HL-60 (cell line): Measurements from ENCODE around the gene BRAT1.

Source experiments
- CTCF ChIP-seq: IDR thresholded peaks from one replicate; pipeline ENCODE4 v1.5.1; 2011; ENCODE audit warnings: low read length, control low read depth, inconsistent platforms; ENCODE audit not compliant: insufficient read depth
- POLR2AphosphoS5 ChIP-seq: IDR thresholded peaks from 2 replicates; pipeline ENCODE4 v1.6.1; 2012; ENCODE audit warnings: low read depth
- REST ChIP-seq: IDR thresholded peaks from 2 replicates; pipeline ENCODE4 v1.6.1; 2012; ENCODE audit warnings: low read depth; ENCODE audit not compliant: insufficient replicate concordance
- SPI1 ChIP-seq: IDR thresholded peaks from 2 replicates; pipeline ENCODE4 v1.6.1; 2012; ENCODE audit warnings: low read depth, mild to moderate bottlenecking, borderline replicate concordance

- TF ChIP-seq CTCF: no peak
- TF ChIP-seq POLR2AphosphoS5: no peak
- TF ChIP-seq REST: no peak
- no peak for TF ChIP-seq SPI1
These were observed 19.9 kb upstream of the BRAT1 start for GRCh38 chr7:2575046-2575732.
